Measurements from ENCODE around the gene CTH. TPM values are rescaled to one million over a fixed set of nuclear protein-coding genes. Genes with fewer than 3 reads are reported as not detected.
"Not testable (repeated sequence)": the region's sequence is repeated elsewhere in the genome, so short reads cannot be mapped to it uniquely, and the experiment has no call there.

The CTH gene
- total and polyA plus RNA-seq, 2 of the 13 experiments (the other 11 are each of a cell fraction or from before 2014, with no cell fraction given) = 8.7 to 19.7 TPM

DNA sequence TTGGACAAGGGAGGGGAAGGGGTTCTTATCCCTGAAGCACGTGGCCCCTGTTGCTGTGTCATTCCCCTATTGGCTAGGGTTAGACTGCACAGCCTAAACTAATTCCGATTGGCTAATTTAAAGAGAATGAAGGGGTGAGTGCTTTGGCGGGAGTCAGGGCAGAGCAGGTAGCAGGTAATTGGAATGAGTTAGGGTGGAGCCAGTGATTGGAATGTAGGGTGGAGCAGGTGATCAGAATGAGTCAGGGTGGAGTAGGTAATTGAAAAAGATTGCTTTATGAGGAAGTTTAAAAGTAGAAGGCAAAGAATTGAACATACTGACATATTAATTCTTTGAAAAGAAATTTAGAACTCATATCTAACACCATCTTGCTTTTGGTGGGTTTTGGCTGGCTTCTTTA lies 44.1 kb upstream of the CTH start:
- FAIRE-seq; BruUV-seq (replicated peaks); H3K79me2 ChIP-seq (ENCODE audit: insufficient read depth, low read length); H3K4me2 ChIP-seq (ENCODE audit: low read depth, low read length); H3K27me3 ChIP-seq (ENCODE audit: control insufficient read depth in 1 of 2, insufficient read depth in 2 of 2, low read length in 2 of 2); intact Hi-C loops (cut with micrococcal nuclease; ENCODE audit: unreplicated experiment); H2AFZ ChIP-seq (ENCODE audit: low read length); H3K4me1 ChIP-seq (ENCODE audit: insufficient read depth, low read length); POLR2A ChIA-PET; in situ Hi-C loops (cut with HindIII; ENCODE audit: extremely low pct_ligation_motif_present, low pct_unique_long_range_greater_than_20kb); H3K9ac ChIP-seq (ENCODE audit: insufficient read depth, low read depth, low read length); H3K27ac ChIP-seq (ENCODE audit: extremely low read length, insufficient read depth, low read length); H3K36me3 ChIP-seq (replicated peaks in 1 of 2; ENCODE audit: control insufficient read depth in 1 of 2, insufficient read depth in 2 of 2, low read length in 2 of 2); ATAC-seq; CTCF ChIA-PET (ENCODE audit: low intra/inter-chr PET ratio, low total read pairs); H3K4me3 ChIP-seq (replicated peaks in 1 of 3; ENCODE audit: insufficient read depth in 1 of 3, low read depth in 2 of 3, low read length in 3 of 3); H4K20me1 ChIP-seq (ENCODE audit: insufficient read depth, low read length); DNase-seq (ENCODE audit: low spot score); H3K9me3 ChIP-seq (ENCODE audit: low read length): not testable (repeated sequence)
- 66% methylated on average over 3 of the region's 3 CpGs for WGBS (ENCODE audit: low lambda C conversion rate)

DNA sequence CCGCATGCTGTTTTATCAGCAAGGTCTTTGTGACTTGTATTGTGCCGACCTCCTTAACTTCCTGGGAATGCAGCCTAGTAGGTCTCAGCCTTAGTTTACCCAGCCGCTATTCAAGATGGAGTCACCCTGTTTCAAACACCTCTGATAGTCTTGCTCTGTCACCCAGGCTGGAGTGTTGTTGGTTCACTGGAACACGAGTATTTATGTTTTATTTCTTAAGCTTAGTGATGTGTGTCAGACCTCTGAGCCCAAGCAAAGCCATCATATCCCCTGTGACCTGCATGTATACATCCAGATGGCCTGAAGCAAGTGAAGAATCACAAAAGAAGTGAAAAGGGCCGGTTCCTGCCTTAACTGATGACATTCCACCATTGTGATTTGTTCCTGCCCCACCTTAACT lies 43.7 kb upstream of the CTH start:
- H2AFZ ChIP-seq (ENCODE audit: low read length); DNase-seq (ENCODE audit: low spot score); H3K4me1 ChIP-seq (ENCODE audit: insufficient read depth, low read length); H4K20me1 ChIP-seq (ENCODE audit: insufficient read depth, low read length); H3K27me3 ChIP-seq (ENCODE audit: control insufficient read depth in 1 of 2, insufficient read depth in 2 of 2, low read length in 2 of 2); H3K36me3 ChIP-seq (replicated peaks in 1 of 2; ENCODE audit: control insufficient read depth in 1 of 2, insufficient read depth in 2 of 2, low read length in 2 of 2); H3K27ac ChIP-seq (ENCODE audit: extremely low read length, insufficient read depth, low read length); H3K9ac ChIP-seq (ENCODE audit: insufficient read depth, low read depth, low read length); H3K9me3 ChIP-seq (ENCODE audit: low read length); BruUV-seq (replicated peaks); H3K4me2 ChIP-seq (ENCODE audit: low read depth, low read length); H3K4me3 ChIP-seq (replicated peaks in 1 of 3; ENCODE audit: insufficient read depth in 1 of 3, low read depth in 2 of 3, low read length in 3 of 3); CTCF ChIA-PET (ENCODE audit: low intra/inter-chr PET ratio, low total read pairs); intact Hi-C loops (cut with micrococcal nuclease; ENCODE audit: unreplicated experiment); H3K79me2 ChIP-seq (ENCODE audit: insufficient read depth, low read length); ATAC-seq; in situ Hi-C loops (cut with HindIII; ENCODE audit: extremely low pct_ligation_motif_present, low pct_unique_long_range_greater_than_20kb); FAIRE-seq; POLR2A ChIA-PET: not testable (repeated sequence)
- 45% methylated on average over 5 of the region's 5 CpGs for WGBS (ENCODE audit: low lambda C conversion rate)

DNA sequence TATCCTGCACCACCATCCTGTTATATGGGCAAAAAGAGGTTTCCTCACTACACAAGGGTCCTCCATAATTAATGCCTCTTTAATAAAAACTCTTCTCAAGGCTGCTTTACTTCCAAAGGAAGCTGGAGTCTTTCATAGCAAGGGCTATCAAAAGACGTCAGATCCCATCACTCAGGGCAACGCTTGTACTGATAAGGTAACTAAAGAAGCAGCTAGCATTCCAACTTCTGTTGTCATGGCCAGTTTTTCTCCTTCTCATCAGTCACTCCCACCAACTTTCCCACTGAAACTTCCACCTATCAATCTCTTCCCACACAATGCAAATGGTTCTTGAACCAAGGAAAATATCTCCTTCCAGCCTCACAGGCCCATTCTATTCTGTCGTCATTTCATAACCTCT lies 39.5 kb upstream of the CTH start:
- CTCF ChIA-PET (ENCODE audit: low intra/inter-chr PET ratio, low total read pairs); H3K27ac ChIP-seq (ENCODE audit: extremely low read length, insufficient read depth, low read length); intact Hi-C loops (cut with micrococcal nuclease; ENCODE audit: unreplicated experiment); DNase-seq (ENCODE audit: low spot score); H3K27me3 ChIP-seq (ENCODE audit: control insufficient read depth in 1 of 2, insufficient read depth in 2 of 2, low read length in 2 of 2); H3K4me3 ChIP-seq (replicated peaks in 1 of 3; ENCODE audit: insufficient read depth in 1 of 3, low read depth in 2 of 3, low read length in 3 of 3); H3K36me3 ChIP-seq (replicated peaks in 1 of 2; ENCODE audit: control insufficient read depth in 1 of 2, insufficient read depth in 2 of 2, low read length in 2 of 2); in situ Hi-C loops (cut with HindIII; ENCODE audit: extremely low pct_ligation_motif_present, low pct_unique_long_range_greater_than_20kb); H3K4me2 ChIP-seq (ENCODE audit: low read depth, low read length); BruUV-seq (replicated peaks); POLR2A ChIA-PET; H3K79me2 ChIP-seq (ENCODE audit: insufficient read depth, low read length); H2AFZ ChIP-seq (ENCODE audit: low read length); H3K4me1 ChIP-seq (ENCODE audit: insufficient read depth, low read length); H4K20me1 ChIP-seq (ENCODE audit: insufficient read depth, low read length); ATAC-seq; H3K9ac ChIP-seq (ENCODE audit: insufficient read depth, low read depth, low read length); H3K9me3 ChIP-seq (ENCODE audit: low read length); FAIRE-seq: not testable (repeated sequence)
- 73% methylated on average over 3 of the region's 3 CpGs for WGBS (ENCODE audit: low lambda C conversion rate)

Data from HepG2 (cell line).